Progenitor cell of endocrine pancreas (in vitro differentiated cells): Measurements from ENCODE around the gene UNK. TPM values are rescaled to one million over a fixed set of nuclear protein-coding genes. Genes with fewer than 3 reads are reported as not detected.

ENCODE experiments used
- DNase-seq: peaks from one replicate; pipeline ENCODE4 v3.0.0; 2021; ENCODE audit warnings: low spot score; ENCODE audit not compliant: unreplicated experiment
- H3K27ac Mint-ChIP-seq: 2 replicates; pipeline ENCODE4 v1.8.0; 2021; ENCODE audit warnings: mild to moderate bottlenecking, moderate library complexity, mixed read lengths
- H3K27me3 Mint-ChIP-seq: 2 replicates; pipeline ENCODE4 v1.8.0; 2021; ENCODE audit warnings: mixed read lengths
- H3K36me3 Mint-ChIP-seq: 2 replicates; pipeline ENCODE4 v1.8.0; 2022; ENCODE audit warnings: mixed read lengths; ENCODE audit not compliant: insufficient read depth
- H3K4me1 Mint-ChIP-seq: 2 replicates; pipeline ENCODE4 v1.8.0; 2021; ENCODE audit warnings: low read depth, mixed read lengths
- H3K4me3 Mint-ChIP-seq: 2 replicates; pipeline ENCODE4 v1.8.0; 2021; ENCODE audit warnings: low read depth, mild to moderate bottlenecking, moderate library complexity, mixed read lengths
- H3K9me3 Mint-ChIP-seq: 2 replicates; pipeline ENCODE4 v1.8.0; 2021; ENCODE audit warnings: low read depth, mixed read lengths
- CTCF ChIP-seq: fragments of 200-600 bp; sonication (generic); IDR thresholded peaks from one replicate; pipeline ENCODE4 v1.5.0; 2021; ENCODE audit warnings: antibody characterized with exemption, mild to moderate bottlenecking; ENCODE audit not compliant: unreplicated experiment
- total RNA-seq: library from RNA; stranded (reverse); gene quantifications from 2 replicates; pipeline ENCODE4 v1.2.1, GENCODE V29; 2021

UNK gene
- total RNA-seq, 1 donor from 2014 or later = 72.8 TPM

GRCh38 chr17:75842411-75842810 is 57.8 kb downstream of the UNK start:
- Mint-ChIP-seq H3K27ac (no peak overlapping the region), H3K4me1 (peaks cover 12% of the 10 kb centered on the region), H3K36me3 (peaks cover 2% of the 10 kb centered on the region), H3K9me3 (no peaks in the 10 kb centered on the region), H3K4me3 (no peak overlapping the region), H3K27me3 (no peaks in the 10 kb centered on the region)
- no peak for TF ChIP-seq CTCF
- DNase-seq = no peak

GRCh38 chr17:75842963-75843576 is 58.5 kb downstream of the UNK start:
- no peak for TF ChIP-seq CTCF
- Mint-ChIP-seq H3K27me3 (no peaks in the 10 kb centered on the region), H3K9me3 (no peaks in the 10 kb centered on the region), H3K4me1 (peaks cover 12% of the 10 kb centered on the region), H3K36me3 (peaks cover 4% of the 10 kb centered on the region), H3K4me3 (no peak overlapping the region), H3K27ac (no peak overlapping the region)
- no peak for DNase-seq

- no peak within 1 kb of the TSS for H3K4me3 Mint-ChIP-seq
- no peaks in the 10 kb centered on the region for H3K9me3 Mint-ChIP-seq
- peak within 1 kb of the TSS; percentile 86 for H3K27ac Mint-ChIP-seq
- peaks cover 12% of the 10 kb centered on the region for H3K4me1 Mint-ChIP-seq
- DNase-seq = no peak
- H3K36me3 Mint-ChIP-seq = peaks cover 6% of the 10 kb centered on the region
- H3K27me3 Mint-ChIP-seq = no peaks in the 10 kb centered on the region
- TF ChIP-seq CTCF = no peak
Observed at GRCh38 chr17:75843577-75844529, 59.2 kb downstream of the UNK start, which contains the start of gene UNC13D. Gene UNC13D (minus strand): TSS chr17:75844404. CDS start chr17:75844337, 67 bp downstream.

GRCh38 chr17:75844530-75845057 is 60.0 kb downstream of the UNK start:
- Mint-ChIP-seq H3K4me1 (peaks cover 12% of the 10 kb centered on the region), H3K4me3 (no peak overlapping the region), H3K27ac (peak overlapping the region; percentile 86), H3K36me3 (peaks cover 6% of the 10 kb centered on the region), H3K27me3 (no peaks in the 10 kb centered on the region), H3K9me3 (no peaks in the 10 kb centered on the region)
- DNase-seq = no peak
- TF ChIP-seq CTCF = no peak

- Mint-ChIP-seq H3K4me3 (no peak overlapping the region), H3K27me3 (no peaks in the 10 kb centered on the region), H3K36me3 (peaks cover 6% of the 10 kb centered on the region), H3K4me1 (peaks cover 12% of the 10 kb centered on the region), H3K9me3 (no peaks in the 10 kb centered on the region), H3K27ac (peak overlapping the region; percentile 86)
- DNase-seq = peak; percentile 55
- peak; percentile 65 for TF ChIP-seq CTCF
Observed at GRCh38 chr17:75845058-75845711, 60.6 kb downstream of the UNK start.
